ENCODE data around the gene ZNF280C. TPM values are rescaled to one million over a fixed set of nuclear protein-coding genes. Genes with fewer than 3 reads are reported as not detected.
"Not testable (repeated sequence)": the region's sequence is repeated elsewhere in the genome, so short reads cannot be mapped to it uniquely, and the experiment has no call there.

The ZNF280C gene
- total RNA-seq, 1 experiment from 2014 or later: 29.6 TPM

- Histone ChIP-seq H2AFZ (ENCODE audit: low read length) (no peak overlapping the region), H3K9ac (ENCODE audit: low read length) (no peak overlapping the region), H3K4me2 (ENCODE audit: low read depth, low read length, poor library complexity, severe bottlenecking) (no peak overlapping the region), H4K20me1 (ENCODE audit: insufficient read depth, low read depth, low read length) (no peaks in the 10 kb centered on the region), H3K4me1 (ENCODE audit: low read length) (no peaks in the 10 kb centered on the region), H3K9me3 (ENCODE audit: low read length) (no peaks in the 10 kb centered on the region), H3K9me2 (replicated peaks; ENCODE audit: insufficient read depth, low read length) (no peaks in the 10 kb centered on the region), H3K4me3 (ENCODE audit: low read length) (no peak overlapping the region), H3K36me3 (ENCODE audit: insufficient read depth, low read length) (no peaks in the 10 kb centered on the region; the same call in 1 of the 2 replicates), H3K27ac (ENCODE audit: low read length) (no peak overlapping the region), H3K27me3 (ENCODE audit: low read length) (no peaks in the 10 kb centered on the region), H3K79me2 (ENCODE audit: low read length) (peaks cover 35% of the 10 kb centered on the region)
- DNase-seq: no peak
Measured at GRCh38 chrX:130247996-130248395, 20.7 kb downstream of the ZNF280C start.

- Histone ChIP-seq H3K9ac (ENCODE audit: low read length) (no peak overlapping the region), H2AFZ (ENCODE audit: low read length) (no peak overlapping the region), H4K20me1 (ENCODE audit: insufficient read depth, low read depth, low read length) (no peaks in the 10 kb centered on the region), H3K9me3 (ENCODE audit: low read length) (no peaks in the 10 kb centered on the region), H3K27me3 (ENCODE audit: low read length) (no peaks in the 10 kb centered on the region), H3K4me1 (ENCODE audit: low read length) (no peaks in the 10 kb centered on the region), H3K4me2 (ENCODE audit: low read depth, low read length, poor library complexity, severe bottlenecking) (no peak overlapping the region), H3K9me2 (replicated peaks; ENCODE audit: insufficient read depth, low read length) (no peaks in the 10 kb centered on the region), H3K79me2 (ENCODE audit: low read length) (peaks cover 18% of the 10 kb centered on the region), H3K4me3 (ENCODE audit: low read length) (no peak overlapping the region), H3K27ac (ENCODE audit: low read length) (no peak overlapping the region), H3K36me3 (ENCODE audit: insufficient read depth, low read length) (no peaks in the 10 kb centered on the region; the same call in 1 of the 2 replicates)
- DNase-seq: no peak
Measured at GRCh38 chrX:130246084-130246483, 22.6 kb downstream of the ZNF280C start.

- H3K27ac ChIP-seq (ENCODE audit: low read length): no peak overlapping the region
- H3K9ac ChIP-seq (ENCODE audit: low read length): no peak overlapping the region
- no peaks in the 10 kb centered on the region for H3K9me2 ChIP-seq (replicated peaks; ENCODE audit: insufficient read depth, low read length)
- H3K4me2 ChIP-seq (ENCODE audit: low read depth, low read length, poor library complexity, severe bottlenecking): no peak overlapping the region
- DNase-seq: no peak
- no peaks in the 10 kb centered on the region for H3K27me3 ChIP-seq (ENCODE audit: low read length)
- H3K9me3 ChIP-seq (ENCODE audit: low read length): no peaks in the 10 kb centered on the region
- H3K4me1 ChIP-seq (ENCODE audit: low read length): no peaks in the 10 kb centered on the region
- H3K36me3 ChIP-seq (ENCODE audit: insufficient read depth, low read length): peaks cover 3% of the 10 kb centered on the region; the same call in 1 of the 2 replicates
- no peak overlapping the region for H3K4me3 ChIP-seq (ENCODE audit: low read length)
- no peaks in the 10 kb centered on the region for H4K20me1 ChIP-seq (ENCODE audit: insufficient read depth, low read depth, low read length)
- H2AFZ ChIP-seq (ENCODE audit: low read length): no peak overlapping the region
- H3K79me2 ChIP-seq (ENCODE audit: low read length): peaks cover 14% of the 10 kb centered on the region
Measured at GRCh38 chrX:130245441-130245840, 23.3 kb downstream of the ZNF280C start.

- H3K79me2 ChIP-seq (ENCODE audit: low read length); H3K9ac ChIP-seq (ENCODE audit: low read length); H2AFZ ChIP-seq (ENCODE audit: low read length); H3K9me2 ChIP-seq (replicated peaks; ENCODE audit: insufficient read depth, low read length); H4K20me1 ChIP-seq (ENCODE audit: insufficient read depth, low read depth, low read length); H3K9me3 ChIP-seq (ENCODE audit: low read length); H3K4me2 ChIP-seq (ENCODE audit: low read depth, low read length, poor library complexity, severe bottlenecking); H3K4me1 ChIP-seq (ENCODE audit: low read length); H3K27me3 ChIP-seq (ENCODE audit: low read length); H3K27ac ChIP-seq (ENCODE audit: low read length); DNase-seq; H3K4me3 ChIP-seq (ENCODE audit: low read length): not testable (repeated sequence)
- peaks cover 34% of the 10 kb centered on the region for H3K36me3 ChIP-seq (ENCODE audit: insufficient read depth, low read length)
Measured at GRCh38 chrX:130231184-130231583, 37.5 kb downstream of the ZNF280C start.

- H3K9ac ChIP-seq (ENCODE audit: low read length): no peak overlapping the region
- no peaks in the 10 kb centered on the region for H3K9me2 ChIP-seq (replicated peaks; ENCODE audit: insufficient read depth, low read length)
- H3K4me2 ChIP-seq (ENCODE audit: low read depth, low read length, poor library complexity, severe bottlenecking): no peak overlapping the region
- no peaks in the 10 kb centered on the region for H3K9me3 ChIP-seq (ENCODE audit: low read length)
- H3K27me3 ChIP-seq (ENCODE audit: low read length): no peaks in the 10 kb centered on the region
- no peak for DNase-seq
- no peak overlapping the region for H3K4me3 ChIP-seq (ENCODE audit: low read length)
- H3K4me1 ChIP-seq (ENCODE audit: low read length): no peaks in the 10 kb centered on the region
- peaks cover 29% of the 10 kb centered on the region for H3K36me3 ChIP-seq (ENCODE audit: insufficient read depth, low read length)
- H3K27ac ChIP-seq (ENCODE audit: low read length): no peak overlapping the region
- H2AFZ ChIP-seq (ENCODE audit: low read length): no peak overlapping the region
- no peaks in the 10 kb centered on the region for H4K20me1 ChIP-seq (ENCODE audit: insufficient read depth, low read depth, low read length)
- H3K79me2 ChIP-seq (ENCODE audit: low read length): peaks cover 7% of the 10 kb centered on the region
Measured at GRCh38 chrX:130228871-130229270, 39.8 kb downstream of the ZNF280C start.

GRCh38 chrX:130224810-130225209 is 43.9 kb downstream of the ZNF280C start:
- Histone ChIP-seq H3K4me3 (ENCODE audit: low read length) (no peak overlapping the region), H3K79me2 (ENCODE audit: low read length) (no peaks in the 10 kb centered on the region), H3K27ac (ENCODE audit: low read length) (no peak overlapping the region), H3K9me2 (replicated peaks; ENCODE audit: insufficient read depth, low read length) (no peaks in the 10 kb centered on the region), H4K20me1 (ENCODE audit: insufficient read depth, low read depth, low read length) (no peaks in the 10 kb centered on the region), H3K4me1 (ENCODE audit: low read length) (no peaks in the 10 kb centered on the region), H3K36me3 (ENCODE audit: insufficient read depth, low read length) (peaks cover 10% of the 10 kb centered on the region), H3K27me3 (ENCODE audit: low read length) (no peaks in the 10 kb centered on the region), H3K9ac (ENCODE audit: low read length) (no peak overlapping the region), H2AFZ (ENCODE audit: low read length) (no peak overlapping the region), H3K4me2 (ENCODE audit: low read depth, low read length, poor library complexity, severe bottlenecking) (no peak overlapping the region), H3K9me3 (ENCODE audit: low read length) (no peaks in the 10 kb centered on the region)
- no peak for DNase-seq

GRCh38 chrX:130216320-130216719 is 52.4 kb downstream of the ZNF280C start:
- H3K9me2 ChIP-seq (replicated peaks; ENCODE audit: insufficient read depth, low read length): no peaks in the 10 kb centered on the region
- H3K4me1 ChIP-seq (ENCODE audit: low read length): no peaks in the 10 kb centered on the region
- no peaks in the 10 kb centered on the region for H3K27me3 ChIP-seq (ENCODE audit: low read length)
- DNase-seq: peak; percentile 61
- no peak overlapping the region for H3K4me2 ChIP-seq (ENCODE audit: low read depth, low read length, poor library complexity, severe bottlenecking)
- H3K9me3 ChIP-seq (ENCODE audit: low read length): no peaks in the 10 kb centered on the region
- H3K9ac ChIP-seq (ENCODE audit: low read length): no peak overlapping the region
- peaks cover 13% of the 10 kb centered on the region; the same call in 1 of the 2 replicates for H3K36me3 ChIP-seq (ENCODE audit: insufficient read depth, low read length)
- H3K27ac ChIP-seq (ENCODE audit: low read length): no peak overlapping the region
- no peaks in the 10 kb centered on the region for H4K20me1 ChIP-seq (ENCODE audit: insufficient read depth, low read depth, low read length)
- no peak overlapping the region for H3K4me3 ChIP-seq (ENCODE audit: low read length)
- no peaks in the 10 kb centered on the region for H3K79me2 ChIP-seq (ENCODE audit: low read length)
- no peak overlapping the region for H2AFZ ChIP-seq (ENCODE audit: low read length)

- Histone ChIP-seq H2AFZ (ENCODE audit: low read length) (no peak overlapping the region), H3K4me2 (ENCODE audit: low read depth, low read length, poor library complexity, severe bottlenecking) (no peak overlapping the region), H3K9me3 (ENCODE audit: low read length) (no peaks in the 10 kb centered on the region), H3K9me2 (replicated peaks; ENCODE audit: insufficient read depth, low read length) (no peaks in the 10 kb centered on the region), H3K4me3 (ENCODE audit: low read length) (no peak overlapping the region), H3K36me3 (ENCODE audit: insufficient read depth, low read length) (peaks cover 12% of the 10 kb centered on the region; the same call in 1 of the 2 replicates), H3K79me2 (ENCODE audit: low read length) (no peaks in the 10 kb centered on the region), H3K9ac (ENCODE audit: low read length) (no peak overlapping the region), H3K27me3 (ENCODE audit: low read length) (no peaks in the 10 kb centered on the region), H4K20me1 (ENCODE audit: insufficient read depth, low read depth, low read length) (no peaks in the 10 kb centered on the region), H3K27ac (ENCODE audit: low read length) (no peak overlapping the region), H3K4me1 (ENCODE audit: low read length) (no peaks in the 10 kb centered on the region)
- DNase-seq: no peak
Measured at GRCh38 chrX:130213376-130213775, 55.3 kb downstream of the ZNF280C start.

GRCh38 chrX:130212371-130212770 is 56.3 kb downstream of the ZNF280C start:
- Histone ChIP-seq H3K27me3 (ENCODE audit: low read length) (no peaks in the 10 kb centered on the region), H3K79me2 (ENCODE audit: low read length) (no peaks in the 10 kb centered on the region), H4K20me1 (ENCODE audit: insufficient read depth, low read depth, low read length) (no peaks in the 10 kb centered on the region), H3K9me3 (ENCODE audit: low read length) (no peaks in the 10 kb centered on the region), H3K4me3 (ENCODE audit: low read length) (no peak overlapping the region), H3K4me1 (ENCODE audit: low read length) (no peaks in the 10 kb centered on the region), H3K9ac (ENCODE audit: low read length) (no peak overlapping the region), H3K9me2 (replicated peaks; ENCODE audit: insufficient read depth, low read length) (no peaks in the 10 kb centered on the region), H3K4me2 (ENCODE audit: low read depth, low read length, poor library complexity, severe bottlenecking) (no peak overlapping the region), H2AFZ (ENCODE audit: low read length) (no peak overlapping the region), H3K36me3 (ENCODE audit: insufficient read depth, low read length) (peaks cover 16% of the 10 kb centered on the region; the same call in 1 of the 2 replicates), H3K27ac (ENCODE audit: low read length) (no peak overlapping the region)
- no peak for DNase-seq
